ENCODE measurements around the gene FAM229A. TPM values are rescaled to one million over a fixed set of nuclear protein-coding genes. Genes with fewer than 3 reads are reported as not detected.

Gene FAM229A
- total and polyA plus RNA-seq, 9 of the 15 experiments (the other 6 are each of a cell fraction or from before 2014, with no cell fraction given) = 0.04 to 21.6 (median 7.4) TPM

DNA sequence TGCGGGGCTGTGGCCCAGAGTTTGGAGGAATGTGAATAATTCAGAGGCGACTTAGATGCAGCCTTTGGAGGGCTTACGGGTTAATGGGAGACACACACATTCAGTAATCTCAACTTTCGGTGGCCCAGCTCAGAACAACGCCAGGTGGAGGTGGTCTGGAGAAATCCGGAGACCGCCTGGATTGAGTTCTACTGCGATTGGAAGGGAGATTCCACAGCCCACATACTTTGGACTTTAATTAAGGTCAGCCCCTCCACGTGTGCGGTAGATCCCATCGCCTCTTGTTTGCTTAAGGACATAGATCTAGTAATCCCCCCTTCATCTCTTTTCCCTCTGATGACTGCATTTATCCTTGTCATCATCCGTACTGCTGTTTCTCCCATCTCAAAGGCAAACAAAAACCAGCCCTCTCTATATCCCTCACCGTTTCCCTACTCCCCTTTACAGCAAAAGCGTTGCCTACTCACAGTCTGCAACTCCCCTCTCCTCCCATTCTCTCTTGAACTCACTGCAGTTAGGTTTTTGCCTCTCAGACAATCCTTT lies 32.7 kb upstream of the FAM229A start (continued):
- TF ChIP-seq MTA1 (IDR thresholded peaks at IDR 0.05; ENCODE audit: borderline replicate concordance) (no peak; the same call in 1 of the 2 replicates), ZNF766 (CRISPR knock-in tag; conservative IDR thresholded peaks at IDR 0.05) (no peak), SMAD4 (CRISPR knock-in tag; conservative IDR thresholded peaks at IDR 0.05) (0 out of 2 replicates have a peak, but pooled peaks have one; percentile 36), GATA2 (CRISPR knock-in tag; IDR thresholded peaks at IDR 0.05) (peak; percentile 2; the same call in 1 of the 2 replicates), HNRNPK (IDR thresholded peaks at IDR 0.05; ENCODE audit: low read depth, low read length, poor library complexity, severe bottlenecking) (no peak), NRF1 (conservative IDR thresholded peaks at IDR 0.05 in 1 of 2, IDR thresholded peaks at IDR 0.05 in 1 of 2) (no peak), KDM5B (IDR thresholded peaks at IDR 0.05; ENCODE audit: insufficient replicate concordance, low read depth, low read length) (no peak), HMG20A (CRISPR knock-in tag; conservative IDR thresholded peaks at IDR 0.05) (no peak), ZNF239 (CRISPR knock-in tag; IDR thresholded peaks at IDR 0.05) (no peak), PYGO2 (tag; IDR thresholded peaks at IDR 0.05) (no peak), NR2F6 (CRISPR knock-in tag; IDR thresholded peaks at IDR 0.05) (no peak), PPARD (CRISPR knock-in tag; IDR thresholded peaks at IDR 0.05) (no peak), SMC3 (conservative IDR thresholded peaks at IDR 0.05; ENCODE audit: insufficient read depth, low read depth, low read length) (no peak), NCOR1 (IDR thresholded peaks at IDR 0.05) (peak; percentile 19; the same call in 1 of the 2 replicates), RCOR1 (IDR thresholded peaks at IDR 0.05; ENCODE audit: borderline replicate concordance in 1 of 2, low read depth in 2 of 2, low read length in 2 of 2) (0 out of 4 replicates have a peak, but pooled peaks of 1 of the 2 experiments have one; percentile 22), PHB2 (IDR thresholded peaks at IDR 0.05; ENCODE audit: low read depth) (no peak; the same call in 1 of the 2 replicates), FOXJ3 (CRISPR knock-in tag; IDR thresholded peaks at IDR 0.05) (no peak), BCOR (IDR thresholded peaks at IDR 0.05) (0 out of 2 replicates have a peak, but pooled peaks have one; percentile 5), GATAD2B (IDR thresholded peaks at IDR 0.05; ENCODE audit: borderline replicate concordance) (no peak), FOXJ2 (tag; IDR thresholded peaks at IDR 0.05) (peak; percentile 10; the same call in 1 of the 2 replicates), HDAC2 (IDR thresholded peaks at IDR 0.05) (peak; percentile 51; the same call in 1 of the 2 replicates), ZNF143 (CRISPR knock-in tag; IDR thresholded peaks at IDR 0.05) (no peak)
- TF ChIP-seq, protein P1, sequence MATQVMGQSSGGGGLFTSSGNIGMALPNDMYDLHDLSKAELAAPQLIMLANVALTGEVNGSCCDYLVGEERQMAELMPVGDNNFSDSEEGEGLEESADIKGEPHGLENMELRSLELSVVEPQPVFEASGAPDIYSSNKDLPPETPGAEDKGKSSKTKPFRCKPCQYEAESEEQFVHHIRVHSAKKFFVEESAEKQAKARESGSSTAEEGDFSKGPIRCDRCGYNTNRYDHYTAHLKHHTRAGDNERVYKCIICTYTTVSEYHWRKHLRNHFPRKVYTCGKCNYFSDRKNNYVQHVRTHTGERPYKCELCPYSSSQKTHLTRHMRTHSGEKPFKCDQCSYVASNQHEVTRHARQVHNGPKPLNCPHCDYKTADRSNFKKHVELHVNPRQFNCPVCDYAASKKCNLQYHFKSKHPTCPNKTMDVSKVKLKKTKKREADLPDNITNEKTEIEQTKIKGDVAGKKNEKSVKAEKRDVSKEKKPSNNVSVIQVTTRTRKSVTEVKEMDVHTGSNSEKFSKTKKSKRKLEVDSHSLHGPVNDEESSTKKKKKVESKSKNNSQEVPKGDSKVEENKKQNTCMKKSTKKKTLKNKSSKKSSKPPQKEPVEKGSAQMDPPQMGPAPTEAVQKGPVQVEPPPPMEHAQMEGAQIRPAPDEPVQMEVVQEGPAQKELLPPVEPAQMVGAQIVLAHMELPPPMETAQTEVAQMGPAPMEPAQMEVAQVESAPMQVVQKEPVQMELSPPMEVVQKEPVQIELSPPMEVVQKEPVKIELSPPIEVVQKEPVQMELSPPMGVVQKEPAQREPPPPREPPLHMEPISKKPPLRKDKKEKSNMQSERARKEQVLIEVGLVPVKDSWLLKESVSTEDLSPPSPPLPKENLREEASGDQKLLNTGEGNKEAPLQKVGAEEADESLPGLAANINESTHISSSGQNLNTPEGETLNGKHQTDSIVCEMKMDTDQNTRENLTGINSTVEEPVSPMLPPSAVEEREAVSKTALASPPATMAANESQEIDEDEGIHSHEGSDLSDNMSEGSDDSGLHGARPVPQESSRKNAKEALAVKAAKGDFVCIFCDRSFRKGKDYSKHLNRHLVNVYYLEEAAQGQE (IDR thresholded peaks at IDR 0.05; ENCODE audit: borderline replicate concordance) = no peak
- TF ChIP-seq, protein P1 (CRISPR knock-in tag; IDR thresholded peaks at IDR 0.05; ENCODE audit: low read depth) = peak; percentile 18; the same call in 1 of the 2 replicates

All from K562 (cell line).